ENCODE data around the gene LAMA5. TPM values are rescaled to one million over a fixed set of nuclear protein-coding genes. Genes with fewer than 3 reads are reported as not detected.

The LAMA5 gene
- total RNA-seq, 4 donors from 2014 or later = 14.1 to 131 (median 34.5) TPM

- TF ChIP-seq CTCF (IDR thresholded peaks at IDR 0.05; ENCODE audit: low read depth) = no peak
Observed at GRCh38 chr20:62301111-62301668, 65.9 kb downstream of the LAMA5 start.

- TF ChIP-seq CTCF (IDR thresholded peaks at IDR 0.05; ENCODE audit: low read depth) = no peak
Observed at GRCh38 chr20:62300319-62300718, 66.8 kb downstream of the LAMA5 start.

GRCh38 chr20:62299666-62300236 lies 67.4 kb downstream of the LAMA5 start:
- no peak for TF ChIP-seq CTCF (IDR thresholded peaks at IDR 0.05; ENCODE audit: low read depth)

GRCh38 chr20:62298577-62299249 lies 68.4 kb downstream of the LAMA5 start:
- TF ChIP-seq CTCF (IDR thresholded peaks at IDR 0.05; ENCODE audit: low read depth) = no peak

- TF ChIP-seq CTCF (IDR thresholded peaks at IDR 0.05; ENCODE audit: low read depth) = no peak
Observed at GRCh38 chr20:62297449-62298227, 69.5 kb downstream of the LAMA5 start.

- TF ChIP-seq CTCF (IDR thresholded peaks at IDR 0.05; ENCODE audit: low read depth) = no peak
Observed at GRCh38 chr20:62296724-62297448, 70.2 kb downstream of the LAMA5 start.

All from subcutaneous adipose tissue (tissue), 4 donors.